Activated CD4-positive, alpha-beta T cell treated with anti-CD3 and anti-CD28 coated beads for 24 hours (primary cell): ENCODE measurements around the gene MRPL55.
A peak's percentile ranks its signal among the peaks of the same experiment; 100 is the strongest.
"Not testable (repeated sequence)": the region's sequence is repeated elsewhere in the genome, so short reads cannot be mapped to it uniquely, and the experiment has no call there.

Experiments used
- DNase-seq, 2 donors: peaks; one replicate each; pipeline ENCODE4 v3.0.0-alpha.2; 2020; ENCODE audit warnings: low read depth in 2 of 2

The MRPL55 gene

DNA sequence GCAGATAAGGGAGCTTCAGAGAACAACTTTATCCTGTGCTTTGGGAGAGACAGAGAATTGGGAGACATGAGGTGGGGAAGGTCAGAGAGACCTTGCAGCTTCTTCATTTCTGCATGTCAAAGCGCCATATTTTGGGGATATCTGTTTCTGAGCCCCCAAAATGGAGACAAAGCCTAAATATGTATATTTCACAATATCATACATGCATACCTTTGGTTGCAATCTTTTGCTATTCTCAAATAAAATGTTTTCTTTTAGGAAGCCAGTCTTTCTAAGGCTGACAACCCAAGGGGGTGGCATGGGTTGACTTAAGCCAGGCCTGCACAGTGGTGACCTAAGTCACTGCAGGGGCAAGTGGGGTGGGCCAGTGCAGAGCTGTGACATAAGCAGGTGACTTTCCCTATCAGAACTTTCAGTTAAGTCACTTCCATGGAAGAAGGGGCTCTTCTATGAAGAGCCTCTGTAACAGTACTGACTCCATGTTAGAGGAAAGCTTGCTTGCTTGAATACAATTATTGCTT, 13.9 kb upstream of the MRPL55 start:
- no peak for DNase-seq

- no peak for DNase-seq
Measured at GRCh38 chr1:228120857-228121489, 11.9 kb upstream of the MRPL55 start.

DNA sequence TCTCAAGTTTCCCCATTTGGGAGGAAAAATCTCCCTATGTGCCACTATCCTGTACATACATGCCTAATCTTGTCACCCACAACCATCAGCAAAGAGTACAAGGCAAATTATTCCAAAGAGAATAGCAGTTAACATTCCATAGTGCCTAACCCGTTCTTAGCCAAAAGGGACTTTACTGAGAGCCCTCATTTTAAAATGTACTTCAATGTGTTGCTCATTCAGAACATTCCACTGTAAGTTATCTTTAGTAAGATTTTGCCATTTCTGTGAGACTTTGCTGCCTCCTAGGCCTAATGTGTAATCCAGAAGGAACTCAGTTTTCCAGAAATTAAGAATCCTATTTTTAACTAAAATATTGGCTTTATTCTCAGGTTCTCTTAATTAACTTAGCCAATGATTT, 11.3 kb upstream of the MRPL55 start:
- no peak for DNase-seq

GRCh38 chr1:228118040-228118439, 8.9 kb upstream of the MRPL55 start:
- no peak for DNase-seq

DNA sequence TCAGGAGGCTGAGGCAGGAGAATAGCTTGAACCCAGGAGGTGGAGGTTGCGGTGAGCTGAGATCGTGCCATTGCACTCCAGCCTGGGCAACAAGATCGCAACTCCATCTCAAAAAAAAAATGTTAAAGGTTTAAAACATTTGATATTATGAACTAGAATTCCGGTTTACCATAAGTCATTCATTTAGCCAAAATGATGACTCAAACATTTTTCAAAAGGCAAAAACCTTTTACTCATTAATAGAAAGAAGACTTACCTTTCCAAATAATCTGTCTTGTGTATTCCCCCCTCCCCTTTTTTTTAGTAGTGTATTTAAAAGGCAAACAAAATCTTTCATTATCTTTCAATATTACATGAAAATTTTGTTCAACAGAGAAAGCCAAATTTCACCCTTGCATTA, 8.2 kb upstream of the MRPL55 start:
- no peak for DNase-seq

- no peak for DNase-seq
Measured at GRCh38 chr1:228114827-228115226, 5.7 kb upstream of the MRPL55 start.

DNA sequence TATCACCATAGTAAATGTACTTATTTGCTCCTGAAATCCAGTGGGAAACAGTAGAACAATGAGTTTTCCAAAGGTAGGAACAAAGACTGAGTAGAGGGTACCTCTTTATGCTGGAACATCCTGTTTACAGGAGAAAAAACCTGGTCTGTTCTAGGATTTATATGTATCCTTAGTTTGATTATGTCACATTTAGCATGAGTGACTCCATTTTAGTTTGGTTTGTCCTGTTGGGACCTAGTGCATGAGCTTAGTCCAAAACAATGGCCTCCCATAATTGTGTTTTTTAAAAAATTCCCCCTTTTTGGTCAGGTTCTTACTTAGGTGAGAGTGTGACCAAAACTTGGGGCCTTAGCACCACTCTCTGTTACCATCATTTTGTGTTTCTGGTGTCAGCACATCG, 3.5 kb upstream of the MRPL55 start:
- DNase-seq: no peak

GRCh38 chr1:228112167-228112566, 3.1 kb upstream of the MRPL55 start:
- no peak for DNase-seq

- not testable (repeated sequence) for DNase-seq
Measured at GRCh38 chr1:228111315-228111714, 2.2 kb upstream of the MRPL55 start.

DNA sequence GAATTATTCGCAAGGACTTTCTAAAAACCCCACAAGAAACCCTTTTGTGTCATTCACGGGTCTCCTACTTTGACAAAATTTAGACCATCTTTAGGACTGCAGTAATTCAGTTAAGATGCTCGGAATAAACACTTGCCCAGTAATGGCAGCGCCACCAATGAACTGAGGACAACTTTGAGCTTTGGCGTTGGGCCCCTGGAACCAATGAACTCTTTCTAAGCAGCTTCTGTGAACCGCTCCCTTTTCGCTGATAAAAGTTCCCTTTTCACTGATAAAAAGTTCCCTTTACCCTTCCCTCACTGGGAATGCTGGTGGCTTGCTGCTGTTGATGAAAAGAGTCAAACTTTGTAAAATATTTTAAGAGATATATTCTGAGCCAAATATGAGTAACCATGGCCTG, 1.5 kb upstream of the MRPL55 start:
- no peak for DNase-seq

DNA sequence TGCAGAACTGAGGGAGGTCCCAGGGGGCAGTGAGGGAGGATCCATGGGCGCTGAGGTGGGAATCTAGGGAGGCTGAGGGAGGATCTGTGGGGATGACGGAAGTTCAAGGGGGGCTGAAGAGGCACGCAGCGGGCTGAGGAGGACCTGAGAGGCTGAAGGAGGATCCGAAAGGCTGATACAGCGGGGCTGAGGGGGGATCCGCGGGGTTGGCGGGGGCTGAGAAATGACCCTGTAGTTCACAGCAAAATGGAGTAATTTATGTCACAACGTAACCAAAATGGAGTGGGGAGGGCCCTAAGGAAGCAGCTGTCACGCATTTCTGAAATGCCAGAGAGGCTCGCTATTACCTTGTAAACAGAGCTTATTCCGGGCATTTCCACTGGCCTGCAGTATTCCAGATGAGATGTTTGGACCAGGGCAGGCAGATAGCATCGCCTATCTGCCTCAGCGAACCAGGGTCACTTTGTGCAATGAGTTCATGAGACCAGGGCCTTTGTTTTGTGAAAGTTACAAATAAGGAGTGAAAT, 926 bp upstream of the MRPL55 start:
- no peak for DNase-seq

DNA sequence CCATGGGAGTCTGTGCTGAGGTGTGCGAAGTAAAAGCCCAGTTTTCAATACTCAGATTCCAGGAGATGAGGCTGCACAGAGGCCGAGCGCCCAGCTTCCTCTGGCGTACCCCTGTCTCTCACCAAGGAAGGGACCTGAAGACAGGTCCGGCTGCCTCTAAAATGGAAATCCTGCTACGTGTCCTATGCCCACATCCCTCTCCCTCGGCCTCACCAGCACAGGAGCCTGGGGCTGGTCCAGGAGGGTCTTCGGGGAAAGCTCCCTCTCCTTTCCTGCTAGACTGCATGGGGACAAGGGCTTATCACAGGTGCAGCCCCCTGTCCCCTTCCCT, 392 bp downstream of the MRPL55 start:
- DNase-seq: no peak

DNA sequence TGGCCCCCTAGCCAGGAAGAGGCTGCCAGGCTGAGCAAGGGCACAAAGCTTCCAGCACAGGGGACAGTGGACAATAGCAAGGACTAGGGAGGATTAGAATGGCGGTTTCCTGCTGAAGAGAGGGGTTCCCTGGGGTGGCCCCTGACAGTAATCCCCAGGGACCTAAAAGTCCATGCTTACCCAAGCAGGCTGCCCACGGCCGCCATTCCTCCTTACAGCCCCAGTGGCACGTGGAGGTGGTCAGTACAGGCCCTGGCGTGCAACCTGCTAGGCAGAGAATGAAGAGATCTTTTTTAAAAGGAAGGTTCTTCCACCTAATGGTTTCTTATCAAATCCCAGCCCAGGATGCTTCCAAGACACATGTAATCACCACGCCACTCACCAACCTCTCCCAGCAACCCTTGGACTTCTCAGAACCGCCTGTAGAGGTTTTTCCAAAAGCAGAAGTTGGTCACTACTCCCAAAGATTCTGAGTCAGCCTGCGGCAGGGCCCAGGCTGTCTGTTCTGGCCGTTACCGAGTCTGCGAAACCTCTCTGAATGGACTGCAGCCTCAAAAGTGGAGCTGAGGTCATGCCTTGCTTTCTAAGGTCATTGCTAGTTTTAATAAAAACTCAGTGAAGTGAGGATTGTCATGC, 926 bp downstream of the MRPL55 start:
- no peak for DNase-seq

- DNase-seq: no peak
Measured at GRCh38 chr1:228107636-228108035, 1.5 kb downstream of the MRPL55 start.

GRCh38 chr1:228106800-228107054, 2.4 kb downstream of the MRPL55 start:
- DNase-seq: no peak

- DNase-seq: no peak
Measured at GRCh38 chr1:228105996-228106799, 2.9 kb downstream of the MRPL55 start.

- no peak for DNase-seq
Measured at GRCh38 chr1:228105270-228105995, 3.7 kb downstream of the MRPL55 start.

DNA sequence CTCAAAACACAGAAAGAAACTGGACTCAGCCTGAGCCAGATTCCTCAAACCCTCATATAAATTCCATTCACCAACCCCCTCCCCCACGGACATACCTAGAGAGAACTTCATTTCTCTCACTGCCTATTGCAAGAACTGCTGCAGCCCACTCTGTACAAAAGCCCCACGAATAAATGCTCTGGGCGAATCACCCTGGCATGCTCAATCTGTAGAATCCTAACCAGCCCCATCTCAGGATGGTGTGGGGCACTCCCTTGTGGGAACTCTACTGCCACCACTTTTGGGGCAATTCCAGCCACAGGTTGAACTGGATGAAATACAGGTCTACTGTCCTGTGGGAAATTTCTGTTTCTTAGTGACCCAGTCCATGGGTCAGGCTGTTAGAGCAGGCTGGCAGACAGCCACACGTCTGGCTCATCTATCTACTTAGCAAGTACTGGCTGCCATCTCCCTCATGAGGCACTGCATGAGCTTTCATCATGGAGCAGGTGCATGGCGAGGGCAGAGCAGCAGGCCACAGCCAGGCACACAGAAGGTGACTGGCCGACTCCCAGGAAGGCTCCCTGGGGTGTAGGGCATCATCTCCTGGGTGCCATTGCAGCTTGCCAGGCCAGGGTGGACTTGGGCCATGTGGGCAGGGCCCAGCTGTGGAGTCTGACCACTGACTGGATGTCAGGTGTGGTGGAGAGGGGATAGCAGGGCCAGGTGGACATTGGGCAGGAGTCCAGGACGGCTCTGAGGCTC, 4.4 kb downstream of the MRPL55 start:
- no peak for DNase-seq

DNA sequence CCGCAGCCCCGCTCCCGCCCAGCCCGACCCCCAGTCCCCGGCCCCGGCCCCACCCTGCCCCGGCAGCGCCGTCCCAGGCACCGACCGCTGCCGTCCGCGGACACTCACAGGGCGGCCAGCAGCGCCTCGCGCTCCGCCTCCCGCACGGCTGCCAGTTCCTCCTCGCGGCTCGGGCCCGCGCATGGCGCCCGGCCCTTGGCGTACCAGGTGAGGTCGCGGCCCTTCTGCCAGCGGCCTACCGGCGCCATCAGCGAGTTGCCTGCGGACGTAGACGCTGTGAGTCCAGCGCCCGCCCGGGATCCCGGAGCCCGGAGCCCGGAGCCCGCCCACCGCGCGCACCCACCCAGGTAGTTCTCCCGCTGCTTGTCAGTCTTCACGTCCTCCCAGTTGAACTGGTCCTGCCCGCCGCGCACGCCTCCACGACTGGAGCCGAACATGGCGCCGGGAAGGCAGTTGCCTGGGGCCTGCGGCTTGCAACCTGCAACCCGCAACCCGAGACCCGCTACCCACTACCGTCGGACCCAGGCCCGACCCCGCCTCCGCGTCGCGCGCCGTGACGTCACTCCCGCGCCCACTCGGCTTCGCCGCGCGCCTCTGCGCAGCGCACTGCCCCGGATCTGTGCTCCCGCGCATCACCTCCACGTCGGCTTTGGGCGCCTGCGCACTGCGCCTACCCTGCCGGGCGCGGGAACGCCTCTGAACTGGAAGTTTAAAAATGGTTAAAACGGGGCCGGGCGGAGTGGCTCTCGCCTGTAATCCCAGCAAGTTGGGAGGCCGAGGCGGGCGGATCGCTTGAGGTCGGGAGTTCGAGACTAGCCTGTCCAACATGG, 6.1 kb downstream of the MRPL55 start, which contains the start of gene C1orf35:
C1orf35 (minus strand) TSS at position 535 of the 830 bp plus-strand sequence; CDS start at position 437, 98 bp downstream.
- DNase-seq: peak; percentile 90 to 91

DNA sequence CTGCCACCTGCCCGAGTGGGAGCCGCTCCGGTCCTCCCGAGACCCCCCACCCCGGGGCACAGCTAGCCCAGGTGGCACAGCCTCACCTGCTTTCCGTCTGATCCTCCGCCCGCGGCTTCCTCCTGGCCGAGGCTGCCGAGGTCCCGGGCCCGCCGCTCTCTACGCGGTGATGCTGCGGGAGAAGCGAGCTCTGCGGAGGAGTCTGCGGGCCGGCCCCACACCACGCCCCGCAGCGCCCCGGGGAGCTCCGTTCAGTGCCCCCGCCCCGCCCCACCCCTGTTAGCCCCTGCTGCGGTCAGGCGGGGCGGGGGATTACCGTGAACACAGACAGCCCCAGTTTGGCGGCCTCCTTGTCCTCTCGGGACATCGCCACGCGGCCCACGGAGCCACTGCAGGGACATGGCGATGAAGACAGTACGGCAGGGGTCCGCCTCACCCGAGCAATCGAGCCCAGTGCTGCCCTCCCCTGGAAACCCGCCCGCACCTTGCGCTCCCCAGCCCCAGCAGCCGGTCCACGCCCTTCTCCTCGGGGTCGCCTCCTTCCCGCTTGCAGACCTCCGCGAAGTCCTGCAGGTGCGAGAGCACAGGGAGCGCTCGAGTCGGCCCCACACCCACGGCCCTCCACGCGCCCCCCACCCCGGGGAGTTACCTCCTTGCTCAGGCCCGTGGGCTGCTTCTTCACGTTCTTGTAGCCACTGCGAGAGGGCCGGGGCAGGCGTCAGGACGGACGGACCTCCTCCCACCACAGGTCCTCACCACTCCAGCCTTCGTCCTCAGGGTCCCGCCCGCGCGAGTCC, 6.9 kb downstream of the MRPL55 start:
- DNase-seq: no peak
